Activated CD4-positive, alpha-beta T cell treated with anti-CD3 and anti-CD28 coated beads, Interleukin-10, Interleukin-2, amounts not matched to agents 100 ng/mL and 50 ng/mL, durations not matched to agents 16 hours and 8 hours (primary cell): ENCODE results near the gene TWSG1.

Experiments
- DNase-seq: peaks from one replicate; pipeline ENCODE4 v3.0.0-alpha.2; 2020

TWSG1 gene

DNA sequence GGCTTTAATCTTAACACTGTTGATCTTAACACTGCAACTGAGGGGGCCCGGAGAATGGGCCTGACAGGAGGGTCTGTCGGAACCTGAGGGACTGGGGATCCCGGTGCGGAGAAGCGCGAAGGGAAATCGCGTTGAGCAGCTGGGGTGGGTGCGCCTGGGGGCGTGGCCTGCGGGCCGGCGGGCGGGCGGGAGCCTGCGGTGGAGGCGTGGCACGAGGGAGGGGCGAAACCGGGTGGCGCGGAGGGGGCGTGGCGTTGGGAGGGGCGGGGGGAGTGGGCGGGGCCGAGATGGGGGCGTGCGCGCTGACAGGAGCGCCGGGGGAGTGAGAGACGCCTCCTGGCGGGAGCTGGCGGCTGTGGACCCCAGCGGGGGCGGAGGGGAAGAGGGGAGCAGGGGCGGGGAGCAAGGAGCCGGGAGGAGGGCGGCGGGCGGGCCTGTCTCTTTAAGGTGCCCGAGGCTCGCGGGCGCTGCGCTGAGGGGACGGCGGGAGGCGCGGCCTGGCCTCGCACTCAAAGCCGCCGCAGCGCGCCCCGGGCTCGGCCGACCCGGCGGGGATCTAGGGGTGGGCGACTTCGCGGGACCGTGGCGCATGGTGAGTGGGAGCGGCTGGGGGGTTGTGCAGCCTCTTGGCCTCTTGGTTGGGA is at the start of gene TWSG1:
Gene TWSG1, plus strand, starts transcription at position 445 of the 644 bp plus-strand sequence. CDS start 2,457 bp downstream, outside the sequence.
- peak; percentile 95 for DNase-seq

- no peak for DNase-seq
Observed at GRCh38 chr18:9285604-9286003, 49.0 kb upstream of the TWSG1 start.

- no peak for DNase-seq
Observed at GRCh38 chr18:9287036-9287435, 47.5 kb upstream of the TWSG1 start.

GRCh38 chr18:9289698-9290097 is 44.9 kb upstream of the TWSG1 start:
- no peak for DNase-seq

- no peak for DNase-seq
Observed at GRCh38 chr18:9290156-9290555, 44.4 kb upstream of the TWSG1 start.

- DNase-seq = no peak
Observed at GRCh38 chr18:9292047-9292446, 42.5 kb upstream of the TWSG1 start.

GRCh38 chr18:9293948-9294347 is 40.6 kb upstream of the TWSG1 start:
- DNase-seq = no peak

- DNase-seq = no peak
Observed at GRCh38 chr18:9296233-9297006, 38.2 kb upstream of the TWSG1 start.

GRCh38 chr18:9297007-9297393 is 37.6 kb upstream of the TWSG1 start:
- DNase-seq = no peak

DNA sequence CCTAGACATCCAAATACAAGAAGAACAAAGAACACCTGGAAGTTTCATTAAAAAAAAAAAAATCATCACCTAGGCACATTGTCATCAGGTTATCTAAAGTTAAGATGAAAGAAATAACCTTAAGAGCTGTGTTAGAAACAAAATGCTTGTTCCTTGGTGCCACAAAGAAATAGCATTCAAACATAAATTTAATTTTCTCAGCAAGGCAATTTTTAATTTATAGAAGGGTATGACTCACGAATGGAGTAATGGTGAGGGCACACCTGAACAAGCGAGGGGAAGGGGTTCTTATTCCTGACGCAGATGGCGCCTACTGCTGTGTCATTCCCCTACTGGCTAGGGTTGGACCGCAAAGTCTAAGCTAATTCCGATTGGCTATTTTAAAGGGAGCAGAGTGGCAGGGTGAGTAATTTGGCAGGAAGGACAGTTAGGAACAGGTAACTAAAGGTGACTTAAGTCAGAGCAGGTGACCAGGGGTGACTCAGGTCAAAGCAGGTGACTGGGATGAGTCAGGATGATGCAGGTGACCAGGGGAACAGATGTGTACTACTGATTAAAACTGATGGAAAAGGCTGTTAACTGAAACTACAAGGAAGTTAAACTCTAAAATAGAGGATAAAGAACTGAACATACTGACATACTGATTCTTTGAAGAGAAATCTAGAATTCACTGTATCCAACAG is 30.0 kb upstream of the TWSG1 start:
- no peak for DNase-seq

DNA sequence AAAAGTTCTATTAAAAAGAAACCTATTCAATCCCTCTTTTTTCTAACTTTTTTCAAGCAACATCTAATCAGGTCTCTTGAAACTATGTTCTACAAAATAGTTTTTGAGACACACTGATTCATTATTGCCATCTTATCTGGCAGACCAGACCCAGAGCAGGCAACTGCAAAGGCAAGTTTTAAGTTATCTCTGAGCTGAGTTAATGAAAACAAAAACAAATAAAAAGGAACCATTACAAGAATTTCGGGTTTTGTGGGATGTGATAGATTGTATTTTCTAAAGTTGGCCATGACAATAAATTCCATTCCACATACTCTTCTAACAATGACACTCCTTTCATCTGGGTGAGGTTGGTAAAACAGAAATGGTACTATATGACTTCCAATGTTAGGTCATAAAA is 15.2 kb upstream of the TWSG1 start:
- DNase-seq = no peak

- DNase-seq = no peak
Observed at GRCh38 chr18:9321017-9321452, 13.5 kb upstream of the TWSG1 start.

GRCh38 chr18:9321736-9322135 is 12.8 kb upstream of the TWSG1 start:
- no peak for DNase-seq

GRCh38 chr18:9322744-9323143 is 11.8 kb upstream of the TWSG1 start:
- no peak for DNase-seq

DNA sequence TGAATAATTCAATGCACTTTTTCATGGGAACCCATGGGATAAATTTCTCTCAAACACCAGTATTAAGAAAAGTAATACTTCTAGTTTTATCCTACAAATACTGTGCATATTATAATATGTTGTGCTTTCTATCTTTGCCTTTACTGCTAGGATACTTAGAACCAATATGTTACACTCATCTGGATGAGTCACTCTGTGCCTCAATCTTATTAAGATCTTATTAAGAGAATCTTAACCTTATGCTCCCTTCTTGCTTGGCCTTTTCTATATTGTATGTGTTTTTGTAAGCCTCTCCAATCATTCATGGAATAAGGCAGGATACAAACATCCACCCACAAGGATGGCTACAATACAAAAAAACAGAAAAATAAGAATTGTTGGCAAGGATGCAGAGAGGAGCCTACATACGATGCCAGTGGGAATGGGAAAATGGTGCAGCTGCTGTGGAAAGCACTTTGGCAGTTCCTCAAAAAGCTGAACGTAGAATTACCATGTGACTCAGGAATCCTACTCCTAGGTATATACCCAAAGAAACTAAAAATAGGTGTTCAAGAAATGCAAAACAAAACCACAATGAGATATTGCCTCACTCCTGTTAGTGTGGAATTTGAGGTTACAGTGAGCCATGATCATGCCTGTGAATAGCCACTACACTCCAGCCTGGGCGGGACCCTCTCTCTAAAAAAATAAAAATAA is 10.7 kb upstream of the TWSG1 start:
- DNase-seq = no peak

DNA sequence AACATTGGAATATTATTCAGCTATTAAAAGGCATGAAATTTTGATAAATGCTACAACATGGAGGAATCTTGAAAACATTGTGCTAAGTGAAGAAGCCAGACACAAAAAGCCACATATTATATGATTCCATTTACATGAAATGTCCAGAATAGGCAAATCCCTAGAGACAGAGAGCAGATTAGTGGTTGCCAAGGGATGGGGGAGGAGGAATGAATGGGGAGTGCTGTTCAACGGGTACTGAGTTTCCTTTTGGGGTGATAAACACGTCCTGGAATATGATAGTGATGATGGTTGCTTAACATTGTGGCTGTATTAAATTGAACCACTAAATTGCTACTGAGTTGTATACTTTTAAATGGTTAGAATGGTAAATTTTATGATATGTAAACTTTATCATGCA is 8.9 kb upstream of the TWSG1 start:
- no peak for DNase-seq

- no peak for DNase-seq
Observed at GRCh38 chr18:9328776-9329175, 5.8 kb upstream of the TWSG1 start.

GRCh38 chr18:9329471-9329870 is 5.1 kb upstream of the TWSG1 start:
- DNase-seq = no peak

DNA sequence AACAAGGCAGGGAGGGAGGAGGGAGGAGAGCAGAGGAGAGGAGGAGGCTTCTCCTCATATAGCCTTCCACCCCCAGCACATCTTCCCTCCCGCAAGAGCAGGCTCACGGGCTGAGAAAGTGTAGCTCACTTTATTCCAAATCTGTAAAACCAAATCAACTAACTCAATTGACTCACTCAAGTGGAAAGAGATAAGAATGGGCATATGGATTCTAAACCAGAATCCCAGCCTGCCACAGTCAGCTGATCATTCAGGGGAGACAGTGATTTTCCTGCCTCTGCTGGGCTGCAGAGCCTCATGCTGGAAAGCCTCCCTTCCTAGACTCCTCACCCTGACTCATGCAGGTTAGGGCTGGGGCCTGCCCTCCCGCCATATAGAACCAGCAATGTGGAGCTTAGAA is 4.2 kb upstream of the TWSG1 start:
- DNase-seq = no peak

GRCh38 chr18:9333441-9334328 is 888 bp upstream of the TWSG1 start:
- peak; percentile 8 for DNase-seq

DNA sequence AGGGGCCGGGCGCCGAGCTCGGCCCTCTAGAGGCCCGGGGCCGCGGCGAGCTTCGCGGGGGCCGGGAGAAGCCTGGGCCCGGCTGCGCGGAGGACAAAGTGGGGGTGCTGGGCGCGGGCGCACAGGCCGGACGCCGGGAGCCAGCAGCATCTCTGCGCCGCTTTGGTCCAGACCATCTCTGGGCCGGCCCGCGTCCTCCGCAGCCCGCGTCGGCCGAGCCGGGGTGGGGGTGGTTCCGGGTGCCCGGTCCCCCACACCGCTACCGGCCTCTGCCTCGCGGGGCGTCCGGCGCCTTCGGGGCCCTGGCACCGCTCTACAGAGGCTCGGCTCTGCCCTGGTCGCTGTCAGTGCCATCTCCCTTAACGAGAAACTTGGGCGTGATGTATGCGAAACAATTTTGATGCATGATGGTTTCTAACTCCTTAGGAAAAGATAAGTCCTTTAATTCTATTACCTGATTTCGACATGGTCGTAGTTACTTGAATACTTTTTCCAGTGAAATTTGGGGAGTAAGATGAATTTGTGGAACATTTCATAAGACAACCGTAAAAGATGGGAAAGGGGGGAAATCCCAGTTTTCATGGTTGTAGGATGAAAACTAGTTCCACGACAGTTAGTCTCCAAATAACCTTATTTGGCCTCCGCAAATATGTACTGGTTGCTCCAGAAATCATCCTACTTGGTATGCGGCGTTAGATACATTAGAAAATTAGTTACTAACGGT is 562 bp downstream of the TWSG1 start:
- peak; percentile 54 for DNase-seq

DNA sequence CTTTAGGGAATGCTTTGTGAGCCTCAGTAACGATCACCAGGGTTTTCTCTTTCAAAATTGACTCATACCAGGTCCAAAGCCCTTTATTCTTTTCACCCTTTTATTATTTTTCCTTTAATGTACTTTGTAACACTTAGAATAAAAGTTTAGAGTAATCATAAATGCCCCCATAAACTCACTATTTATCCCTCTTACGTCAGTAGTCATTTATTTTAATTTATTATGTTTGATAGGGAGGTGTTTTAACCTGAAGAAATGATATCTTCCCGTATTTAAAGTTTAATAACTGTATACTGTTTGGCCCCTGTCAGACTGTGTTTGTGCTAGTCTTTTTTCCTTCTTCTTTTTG is 1.1 kb downstream of the TWSG1 start:
- no peak for DNase-seq
